Osteoblast (primary cell): Measurements from ENCODE around the gene EHBP1. TPM values are rescaled to one million over a fixed set of nuclear protein-coding genes. Genes with fewer than 3 reads are reported as not detected.

ENCODE experiments used
- DNase-seq: peaks from one replicate; pipeline ENCODE4 v3.0.0; 2011; ENCODE audit warnings: low spot score, mixed read lengths; ENCODE audit not compliant: insufficient read length; ENCODE audit errors: missing footprints
- H2AFZ ChIP-seq: 2 replicates; pipeline ENCODE4 v1.6.0; 2011; ENCODE audit warnings: mild to moderate bottlenecking, low read length
- H3K27ac ChIP-seq: 2 replicates; pipeline ENCODE4 v1.5.1; 2011; ENCODE audit warnings: mild to moderate bottlenecking, low read depth, low read length, moderate library complexity
- H3K27me3 ChIP-seq: 2 replicates; pipeline ENCODE4 v1.6.0; 2012; ENCODE audit warnings: mild to moderate bottlenecking, control low read depth, inconsistent platforms, low read length, moderate library complexity; ENCODE audit not compliant: insufficient read depth
- H3K36me3 ChIP-seq: 2 replicates; pipeline ENCODE4 v1.5.1; 2011; ENCODE audit warnings: mild to moderate bottlenecking, low read length, control low read depth, moderate library complexity; ENCODE audit not compliant: insufficient read depth
- H3K4me1 ChIP-seq: 2 replicates; pipeline ENCODE4 v1.5.1; 2011; ENCODE audit warnings: mild to moderate bottlenecking, low read length, control low read depth, moderate library complexity; ENCODE audit not compliant: insufficient read depth
- H3K4me2 ChIP-seq: 2 replicates; pipeline ENCODE4 v1.6.0; 2011; ENCODE audit warnings: mild to moderate bottlenecking, low read length; ENCODE audit not compliant: insufficient read depth
- H3K4me3 ChIP-seq: fragments of 200-600 bp; sonication (generic); 3 replicates; pipeline ENCODE4 v1.5.1; 2012; ENCODE audit warnings: mild to moderate bottlenecking, low read length, inconsistent platforms; ENCODE audit not compliant: insufficient read depth
- H3K79me2 ChIP-seq: 2 replicates; pipeline ENCODE4 v1.6.0; 2012; ENCODE audit warnings: mild to moderate bottlenecking, low read length, control low read depth, inconsistent platforms; ENCODE audit not compliant: insufficient read depth
- H3K9me3 ChIP-seq: 2 replicates; pipeline ENCODE4 v1.5.1; 2011; ENCODE audit warnings: low read depth, low read length, control low read depth
- H4K20me1 ChIP-seq: 2 replicates; pipeline ENCODE4 v1.6.0; 2012; ENCODE audit warnings: mild to moderate bottlenecking, low read length, control low read depth; ENCODE audit not compliant: insufficient read depth
- total RNA-seq: library from RNA; depleted of rRNA; stranded (reverse); fragments of >200 nt; gene quantifications from 2 replicates; pipeline ENCODE4 v1.2.3, GENCODE V29; 2012
- TF ChIP-seq, protein P1 (sequence below): IDR thresholded peaks from 2 replicates; pipeline ENCODE4 v1.5.1; 2011; ENCODE audit warnings: mild to moderate bottlenecking, low read depth, low read length, moderate library complexity; ENCODE audit errors: extremely low read depth

The EHBP1 gene
- total RNA-seq, 1 donor: 96.3 TPM

DNA sequence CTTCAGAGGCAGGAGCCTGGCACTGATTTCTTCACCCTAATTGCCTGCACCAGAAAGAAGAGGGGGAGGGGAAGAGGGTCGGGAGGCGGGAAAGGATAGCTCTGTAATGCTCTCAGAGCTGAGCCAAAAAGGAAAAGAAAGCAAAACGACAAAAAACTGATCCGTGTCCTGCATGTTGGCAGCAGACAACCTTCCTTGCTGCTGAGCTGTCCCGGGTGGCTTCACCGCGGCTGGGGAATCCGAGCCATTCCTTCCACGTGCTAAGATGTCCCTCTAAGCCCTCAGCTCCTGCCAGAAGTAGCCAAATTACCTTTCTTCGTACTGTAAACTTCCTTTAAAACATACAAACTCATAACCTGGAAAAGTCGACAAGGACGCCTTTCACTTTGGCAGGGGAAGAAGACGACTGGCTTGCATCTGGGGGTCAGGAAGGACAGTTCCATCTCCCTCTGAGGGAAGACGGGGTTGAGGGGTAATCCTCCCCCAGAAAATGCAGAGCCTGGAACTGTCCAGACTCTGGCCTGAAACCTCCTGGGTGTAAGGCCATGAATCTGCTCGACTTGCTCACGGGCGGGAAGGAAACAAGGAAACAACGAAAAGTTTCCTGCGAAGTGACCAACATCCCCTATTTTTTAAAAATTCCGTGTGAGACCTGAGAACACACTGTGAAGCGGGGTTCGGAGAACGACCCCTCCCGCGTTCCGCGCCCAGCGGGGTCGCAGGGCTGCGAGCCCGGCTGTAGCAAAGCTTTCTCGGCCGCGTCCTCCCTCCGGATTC, 352.8 kb downstream of the EHBP1 start:
- Histone ChIP-seq H3K4me3 (no peak overlapping the region), H3K27ac (no peak overlapping the region), H3K4me1 (peaks cover 5% of the 10 kb centered on the region), H3K4me2 (peak overlapping the region; percentile 38), H2AFZ (no peak overlapping the region), H3K9me3 (no peaks in the 10 kb centered on the region), H3K79me2 (no peaks in the 10 kb centered on the region), H3K36me3 (no peaks in the 10 kb centered on the region), H3K27me3 (peaks cover 99% of the 10 kb centered on the region), H4K20me1 (no peaks in the 10 kb centered on the region)
- DNase-seq: peak; percentile 88
- TF ChIP-seq, protein P1, sequence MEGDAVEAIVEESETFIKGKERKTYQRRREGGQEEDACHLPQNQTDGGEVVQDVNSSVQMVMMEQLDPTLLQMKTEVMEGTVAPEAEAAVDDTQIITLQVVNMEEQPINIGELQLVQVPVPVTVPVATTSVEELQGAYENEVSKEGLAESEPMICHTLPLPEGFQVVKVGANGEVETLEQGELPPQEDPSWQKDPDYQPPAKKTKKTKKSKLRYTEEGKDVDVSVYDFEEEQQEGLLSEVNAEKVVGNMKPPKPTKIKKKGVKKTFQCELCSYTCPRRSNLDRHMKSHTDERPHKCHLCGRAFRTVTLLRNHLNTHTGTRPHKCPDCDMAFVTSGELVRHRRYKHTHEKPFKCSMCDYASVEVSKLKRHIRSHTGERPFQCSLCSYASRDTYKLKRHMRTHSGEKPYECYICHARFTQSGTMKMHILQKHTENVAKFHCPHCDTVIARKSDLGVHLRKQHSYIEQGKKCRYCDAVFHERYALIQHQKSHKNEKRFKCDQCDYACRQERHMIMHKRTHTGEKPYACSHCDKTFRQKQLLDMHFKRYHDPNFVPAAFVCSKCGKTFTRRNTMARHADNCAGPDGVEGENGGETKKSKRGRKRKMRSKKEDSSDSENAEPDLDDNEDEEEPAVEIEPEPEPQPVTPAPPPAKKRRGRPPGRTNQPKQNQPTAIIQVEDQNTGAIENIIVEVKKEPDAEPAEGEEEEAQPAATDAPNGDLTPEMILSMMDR: no peak

DNA sequence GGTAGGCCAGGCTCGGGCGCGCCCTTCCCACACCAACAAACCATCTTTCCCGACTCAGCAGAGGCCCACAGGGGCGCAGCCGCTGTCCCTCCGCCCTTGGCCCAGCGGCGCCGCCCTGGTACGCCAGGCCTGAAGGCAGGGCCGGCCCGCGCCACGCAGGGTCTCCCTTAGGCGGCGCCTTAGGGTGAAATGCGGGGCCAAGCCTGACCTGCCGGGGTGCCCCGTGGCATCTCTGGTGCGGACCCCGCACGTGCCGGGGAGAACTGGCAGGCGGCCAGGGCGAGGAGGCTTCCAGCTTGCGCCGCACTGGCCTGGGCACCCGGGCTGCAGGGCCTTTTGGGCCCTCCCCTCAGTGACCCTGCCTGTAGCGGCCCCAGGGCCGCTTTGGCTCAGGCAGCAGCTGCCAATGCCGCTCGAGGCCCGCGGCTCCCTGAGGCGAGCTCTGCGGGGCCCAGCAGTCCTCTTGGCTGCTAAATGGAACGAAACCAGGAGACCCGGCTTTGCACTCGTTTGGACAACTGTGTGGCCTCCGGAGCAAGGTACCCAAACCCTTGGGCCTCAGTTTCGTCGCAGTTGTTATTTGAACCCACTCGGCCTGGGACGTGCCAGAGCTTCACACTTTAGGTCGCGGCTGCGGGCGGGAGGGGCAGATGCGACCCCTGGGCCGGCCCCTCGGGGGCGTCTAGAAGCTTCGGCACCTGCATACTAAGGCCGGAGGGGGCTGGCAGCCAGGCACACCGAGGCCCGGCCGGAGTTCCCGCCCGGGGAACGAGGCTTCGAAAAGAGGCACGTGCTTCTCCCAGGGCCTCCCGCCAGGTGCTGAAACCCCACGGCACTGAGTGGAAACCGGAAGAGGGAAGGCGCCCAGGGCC, 353.6 kb downstream of the EHBP1 start:
- TF ChIP-seq, protein P1: no peak
- H3K36me3 ChIP-seq: no peaks in the 10 kb centered on the region
- no peak overlapping the region for H3K4me3 ChIP-seq
- H4K20me1 ChIP-seq: no peaks in the 10 kb centered on the region
- H3K27ac ChIP-seq: no peak overlapping the region
- H3K27me3 ChIP-seq: peaks cover 99% of the 10 kb centered on the region
- DNase-seq: peak; percentile 84
- no peaks in the 10 kb centered on the region for H3K9me3 ChIP-seq
- H3K4me1 ChIP-seq: peaks cover 5% of the 10 kb centered on the region
- no peaks in the 10 kb centered on the region for H3K79me2 ChIP-seq
- peak overlapping the region; percentile 38 for H3K4me2 ChIP-seq
- no peak overlapping the region for H2AFZ ChIP-seq

DNA sequence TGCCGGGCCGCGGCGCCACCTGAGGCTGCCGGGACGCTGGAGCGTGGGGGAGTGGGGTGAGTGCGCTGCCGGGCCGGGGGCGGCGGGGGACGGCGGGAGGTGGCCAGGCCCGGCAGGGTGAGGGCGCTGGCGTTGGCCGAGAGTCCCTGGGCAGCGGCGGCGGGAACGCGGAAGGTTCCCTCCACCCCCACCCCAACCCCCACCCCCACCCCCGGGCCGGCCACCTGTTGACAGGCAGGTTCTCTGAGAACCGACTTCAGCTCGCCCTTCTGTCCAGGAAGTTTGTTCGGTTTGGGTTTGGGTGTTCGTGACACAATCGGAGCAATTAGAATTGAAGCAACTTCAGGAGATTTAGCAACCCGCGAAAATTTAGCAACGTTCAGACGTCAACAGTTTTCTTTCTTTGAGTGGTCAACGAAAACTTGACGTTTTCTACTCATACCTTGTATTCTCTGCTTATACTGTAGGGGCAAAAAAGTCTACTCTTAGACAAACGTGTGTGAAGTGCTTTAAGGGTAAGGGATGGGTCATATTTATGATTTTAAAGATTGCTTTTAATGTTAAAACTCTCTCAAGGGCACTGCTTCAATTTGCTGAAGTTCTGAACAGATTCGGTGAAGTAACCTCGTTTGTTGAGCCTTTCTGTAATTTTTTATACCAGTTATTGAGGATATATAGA, 354.4 kb downstream of the EHBP1 start:
- no peak overlapping the region for H3K27ac ChIP-seq
- H3K4me3 ChIP-seq: no peak overlapping the region
- H3K4me2 ChIP-seq: no peak overlapping the region
- TF ChIP-seq, protein P1: no peak
- peaks cover 99% of the 10 kb centered on the region for H3K27me3 ChIP-seq
- no peaks in the 10 kb centered on the region for H3K36me3 ChIP-seq
- peaks cover 5% of the 10 kb centered on the region for H3K4me1 ChIP-seq
- peak; percentile 54 for DNase-seq
- H3K79me2 ChIP-seq: no peaks in the 10 kb centered on the region
- H3K9me3 ChIP-seq: no peaks in the 10 kb centered on the region
- no peak overlapping the region for H2AFZ ChIP-seq
- no peaks in the 10 kb centered on the region for H4K20me1 ChIP-seq
